Tibial nerve (tissue), 3 donors: ENCODE data around the gene FSTL4.

Experiments used
- POLR2A ChIP-seq, 2 donors: fragments of 450-650 bp; IDR thresholded peaks; one replicate each; pipeline ENCODE4 v1.6.1; 2017; ENCODE audit warnings: antibody characterized with exemption in 2 of 2, mild to moderate bottlenecking in 2 of 2, moderate library complexity in 2 of 2
- TF ChIP-seq, protein P1 (sequence below), 5 experiments: fragments of 200-600 bp in 3 of 5; fragments of 450-650 bp in 2 of 5; sonication (generic) in 3 of 5; IDR thresholded peaks; one replicate each; pipeline ENCODE4 v1.5.1; 2016 to 2019; ENCODE audit warnings: antibody characterized with exemption in 5 of 5, mild to moderate bottlenecking in 3 of 5, moderate library complexity in 2 of 5

DNA sequence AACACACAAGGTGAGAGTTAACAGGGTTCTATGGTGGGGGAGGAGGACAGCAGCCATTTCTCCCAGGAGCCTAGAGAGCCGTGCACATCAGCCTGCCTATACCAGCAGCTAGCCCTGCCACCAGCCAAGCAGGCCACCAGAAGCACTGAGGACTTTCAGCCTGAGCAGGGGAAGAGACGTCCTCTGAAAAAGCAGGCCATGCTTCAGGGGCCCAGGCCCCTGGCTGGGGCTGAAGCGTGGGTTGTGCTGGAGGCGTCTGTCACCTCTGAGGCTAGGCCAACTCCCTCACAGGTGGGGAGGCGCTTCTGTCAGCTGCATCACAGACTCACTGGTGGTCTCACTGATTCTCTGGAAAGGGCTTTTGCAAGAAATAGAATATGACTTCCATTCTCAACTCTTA, 16.3 kb downstream of the FSTL4 start:
- TF ChIP-seq, protein P1, sequence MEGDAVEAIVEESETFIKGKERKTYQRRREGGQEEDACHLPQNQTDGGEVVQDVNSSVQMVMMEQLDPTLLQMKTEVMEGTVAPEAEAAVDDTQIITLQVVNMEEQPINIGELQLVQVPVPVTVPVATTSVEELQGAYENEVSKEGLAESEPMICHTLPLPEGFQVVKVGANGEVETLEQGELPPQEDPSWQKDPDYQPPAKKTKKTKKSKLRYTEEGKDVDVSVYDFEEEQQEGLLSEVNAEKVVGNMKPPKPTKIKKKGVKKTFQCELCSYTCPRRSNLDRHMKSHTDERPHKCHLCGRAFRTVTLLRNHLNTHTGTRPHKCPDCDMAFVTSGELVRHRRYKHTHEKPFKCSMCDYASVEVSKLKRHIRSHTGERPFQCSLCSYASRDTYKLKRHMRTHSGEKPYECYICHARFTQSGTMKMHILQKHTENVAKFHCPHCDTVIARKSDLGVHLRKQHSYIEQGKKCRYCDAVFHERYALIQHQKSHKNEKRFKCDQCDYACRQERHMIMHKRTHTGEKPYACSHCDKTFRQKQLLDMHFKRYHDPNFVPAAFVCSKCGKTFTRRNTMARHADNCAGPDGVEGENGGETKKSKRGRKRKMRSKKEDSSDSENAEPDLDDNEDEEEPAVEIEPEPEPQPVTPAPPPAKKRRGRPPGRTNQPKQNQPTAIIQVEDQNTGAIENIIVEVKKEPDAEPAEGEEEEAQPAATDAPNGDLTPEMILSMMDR (IDR thresholded peaks at IDR 0.05): no peak
- no peak for TF ChIP-seq POLR2A (IDR thresholded peaks at IDR 0.05)
